Activated CD4-positive, alpha-beta memory T cell treated with anti-CD3 and anti-CD28 coated beads for 36 hours (primary cell): Measurements from ENCODE around the gene OR8D4. TPM values are rescaled to one million over a fixed set of nuclear protein-coding genes. Genes with fewer than 3 reads are reported as not detected.
"Not testable (repeated sequence)": the region's sequence is repeated elsewhere in the genome, so short reads cannot be mapped to it uniquely, and the experiment has no call there.

Source experiments
- CTCF ChIA-PET: fragments of 350-600 bp; sonication (Branson Sonifier 250); formaldehyde crosslinking; loops from one replicate; lab custom pipeline; 2021; ENCODE audit warnings: antibody characterized with exemption, inconsistent platforms; lab: Charles Lee
- POLR2A ChIA-PET: fragments of 350-600 bp; sonication (Branson Sonifier 250); formaldehyde crosslinking; loops from one replicate; lab custom pipeline; 2021; ENCODE audit warnings: antibody characterized with exemption; lab: Charles Lee
- DNase-seq: peaks from one replicate; pipeline ENCODE4 v3.0.0-alpha.2; 2020
- H3K27ac Mint-ChIP-seq: one replicate; pipeline ENCODE4 v1.8.0; 2021; ENCODE audit warnings: mixed read lengths
- H3K27me3 Mint-ChIP-seq: one replicate; pipeline ENCODE4 v1.8.0; 2021; ENCODE audit warnings: mixed read lengths
- H3K36me3 Mint-ChIP-seq: one replicate; pipeline ENCODE4 v1.8.0; 2021; ENCODE audit warnings: mixed read lengths
- H3K4me1 Mint-ChIP-seq: one replicate; pipeline ENCODE4 v1.8.0; 2021; ENCODE audit warnings: low read depth, mixed read lengths
- H3K4me3 Mint-ChIP-seq: one replicate; pipeline ENCODE4 v1.8.0; 2021; ENCODE audit warnings: mild to moderate bottlenecking, mixed read lengths
- H3K9me3 Mint-ChIP-seq: one replicate; pipeline ENCODE4 v1.8.0; 2021; ENCODE audit warnings: mixed read lengths
- intact Hi-C: fragments of 100-400 bp; cut with micrococcal nuclease; formaldehyde crosslinking; loops from one replicate; pipeline ENCODE4 v1.15.1; 2023
- total RNA-seq, 2 experiments: library from RNA; stranded (reverse); gene quantifications; one replicate each; pipeline ENCODE4 v1.2.3, GENCODE V29; 2021

OR8D4 gene
- not detected for total RNA-seq

GRCh38 chr11:123901867-123902266, at the start of gene OR8D4:
TSS of gene OR8D4 (plus strand) at chr11:123902167. CDS start at chr11:123906432, 4,265 bp downstream.
- Mint-ChIP-seq H3K36me3 (no peaks in the 10 kb centered on the region), H3K9me3 (no peaks in the 10 kb centered on the region), H3K4me1 (no peaks in the 10 kb centered on the region), H3K27me3 (peaks cover 3% of the 10 kb centered on the region), H3K27ac (no peak within 1 kb of the TSS), H3K4me3 (no peak within 1 kb of the TSS)
- CTCF ChIA-PET: no interaction called here
- intact Hi-C loops: no loop called here
- POLR2A ChIA-PET: no interaction called here
- no peak for DNase-seq

- Mint-ChIP-seq H3K27ac (no peak overlapping the region), H3K27me3 (peaks cover 9% of the 10 kb centered on the region), H3K4me3 (no peak overlapping the region), H3K4me1 (no peaks in the 10 kb centered on the region), H3K9me3 (no peaks in the 10 kb centered on the region), H3K36me3 (no peaks in the 10 kb centered on the region)
- intact Hi-C loops: no loop called here
- ChIA-PET CTCF (no interaction called here), POLR2A (no interaction called here)
- no peak for DNase-seq
Observed at GRCh38 chr11:123852321-123852720, 49.6 kb upstream of the OR8D4 start.

- DNase-seq: no peak
- Mint-ChIP-seq H3K27ac (no peak overlapping the region), H3K9me3 (no peaks in the 10 kb centered on the region), H3K4me3 (no peak overlapping the region), H3K27me3 (peaks cover 9% of the 10 kb centered on the region), H3K36me3 (no peaks in the 10 kb centered on the region), H3K4me1 (no peaks in the 10 kb centered on the region)
- intact Hi-C loops: no loop called here
- CTCF ChIA-PET: no interaction called here
- POLR2A ChIA-PET: no interaction called here
Observed at GRCh38 chr11:123853038-123853437, 48.9 kb upstream of the OR8D4 start.

- no peaks in the 10 kb centered on the region for H3K9me3 Mint-ChIP-seq
- H3K4me3 Mint-ChIP-seq: no peak overlapping the region
- no peak overlapping the region for H3K27ac Mint-ChIP-seq
- intact Hi-C loops: no loop called here
- H3K36me3 Mint-ChIP-seq: no peaks in the 10 kb centered on the region
- POLR2A ChIA-PET: no interaction called here
- CTCF ChIA-PET: no interaction called here
- H3K4me1 Mint-ChIP-seq: no peaks in the 10 kb centered on the region
- no peak for DNase-seq
- H3K27me3 Mint-ChIP-seq: peaks cover 4% of the 10 kb centered on the region
Observed at GRCh38 chr11:123856444-123856843, 45.5 kb upstream of the OR8D4 start.

- no peak for DNase-seq
- no peaks in the 10 kb centered on the region for H3K9me3 Mint-ChIP-seq
- ChIA-PET POLR2A (no interaction called here), CTCF (no interaction called here)
- no peaks in the 10 kb centered on the region for H3K4me1 Mint-ChIP-seq
- no peak overlapping the region for H3K4me3 Mint-ChIP-seq
- H3K27ac Mint-ChIP-seq: no peak overlapping the region
- H3K36me3 Mint-ChIP-seq: no peaks in the 10 kb centered on the region
- H3K27me3 Mint-ChIP-seq: no peaks in the 10 kb centered on the region
- intact Hi-C loops: no loop called here
Observed at GRCh38 chr11:123859731-123860130, 42.2 kb upstream of the OR8D4 start.

- H3K4me3 Mint-ChIP-seq, intact Hi-C loops, H3K4me1 Mint-ChIP-seq, H3K36me3 Mint-ChIP-seq, POLR2A ChIA-PET, CTCF ChIA-PET, H3K9me3 Mint-ChIP-seq, DNase-seq, H3K27ac Mint-ChIP-seq, H3K27me3 Mint-ChIP-seq: not testable (repeated sequence)
Observed at GRCh38 chr11:123865293-123865692, 36.7 kb upstream of the OR8D4 start.

- DNase-seq, intact Hi-C loops, H3K27ac Mint-ChIP-seq, H3K36me3 Mint-ChIP-seq, H3K27me3 Mint-ChIP-seq, H3K4me3 Mint-ChIP-seq, POLR2A ChIA-PET, H3K9me3 Mint-ChIP-seq, CTCF ChIA-PET, H3K4me1 Mint-ChIP-seq: not testable (repeated sequence)
Observed at GRCh38 chr11:123867795-123868194, 34.2 kb upstream of the OR8D4 start.

DNA sequence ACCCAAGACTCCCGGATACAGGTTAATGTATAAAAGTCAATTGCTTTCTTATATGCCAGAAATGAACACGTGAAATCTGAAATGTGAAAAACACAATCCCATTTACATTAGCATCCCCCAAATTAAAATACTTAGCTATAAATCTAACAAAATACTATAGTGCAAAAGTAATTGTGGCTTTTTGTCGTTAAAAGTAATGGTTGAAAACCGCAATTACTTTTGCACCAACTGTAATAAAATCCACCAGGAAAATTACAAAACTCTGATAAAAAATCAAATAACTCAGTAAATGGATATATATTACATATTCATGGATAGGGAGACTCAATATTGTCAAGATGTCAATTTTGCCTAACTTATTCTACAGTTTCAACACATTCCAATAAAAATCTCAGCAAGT, 21.1 kb upstream of the OR8D4 start:
- no peaks in the 10 kb centered on the region for H3K36me3 Mint-ChIP-seq
- CTCF ChIA-PET: no interaction called here
- H3K27me3 Mint-ChIP-seq: no peaks in the 10 kb centered on the region
- no peaks in the 10 kb centered on the region for H3K4me1 Mint-ChIP-seq
- H3K9me3 Mint-ChIP-seq: no peaks in the 10 kb centered on the region
- H3K4me3 Mint-ChIP-seq: no peak overlapping the region
- H3K27ac Mint-ChIP-seq: no peak overlapping the region
- DNase-seq: no peak
- POLR2A ChIA-PET: no interaction called here
- intact Hi-C loops: no loop called here

DNA sequence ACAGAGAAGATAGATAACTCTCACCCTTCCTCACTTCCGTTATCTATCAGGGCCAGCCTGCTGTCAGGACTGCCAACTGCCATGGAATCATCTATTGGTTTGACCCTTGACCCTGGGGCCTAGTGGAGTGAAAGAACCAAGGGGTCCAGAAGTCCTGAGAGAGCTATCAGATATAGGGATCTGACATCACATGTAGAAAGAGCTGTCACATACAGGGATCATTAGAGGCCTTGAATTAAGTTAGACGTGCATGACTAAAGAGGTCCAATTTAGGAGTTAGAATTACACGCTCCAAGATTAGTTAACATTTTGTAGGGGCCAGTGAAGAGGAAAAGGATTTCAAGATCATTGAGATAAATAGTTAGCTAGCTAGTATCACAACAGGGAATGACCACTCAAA, 16.4 kb upstream of the OR8D4 start, which contains the start of gene TMEM225:
Gene TMEM225 (minus strand): TSS at position 101 of the 400 bp plus-strand sequence. CDS start 245 bp downstream, outside the sequence.
- no peak within 1 kb of the TSS for H3K27ac Mint-ChIP-seq
- intact Hi-C loops: no loop called here
- H3K4me1 Mint-ChIP-seq: no peaks in the 10 kb centered on the region
- H3K36me3 Mint-ChIP-seq: no peaks in the 10 kb centered on the region
- POLR2A ChIA-PET: no interaction called here
- no peaks in the 10 kb centered on the region for H3K27me3 Mint-ChIP-seq
- H3K4me3 Mint-ChIP-seq: no peak within 1 kb of the TSS
- no peak for DNase-seq
- CTCF ChIA-PET: no interaction called here
- H3K9me3 Mint-ChIP-seq: no peaks in the 10 kb centered on the region

DNA sequence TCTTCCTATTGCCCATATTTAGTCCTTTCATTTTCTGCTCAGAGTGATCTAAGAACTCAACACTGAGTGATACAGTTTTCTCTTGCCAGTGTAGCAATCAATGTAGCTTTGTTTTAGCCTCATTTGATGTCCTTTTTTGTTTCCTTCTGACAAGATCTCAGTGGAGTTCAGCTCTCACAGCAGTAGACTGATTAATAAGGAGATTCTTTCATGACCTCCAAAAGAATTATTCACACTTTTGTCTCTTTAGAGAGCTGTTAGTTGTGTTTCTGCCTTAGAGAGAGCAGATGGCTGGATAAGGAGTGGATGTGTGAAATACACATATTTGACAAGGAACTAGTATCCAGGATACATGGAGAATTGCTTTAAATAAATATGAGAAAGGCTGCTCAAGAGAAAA, 9.9 kb upstream of the OR8D4 start:
- peaks cover 2% of the 10 kb centered on the region for H3K27me3 Mint-ChIP-seq
- H3K4me3 Mint-ChIP-seq: no peak overlapping the region
- H3K4me1 Mint-ChIP-seq: no peaks in the 10 kb centered on the region
- ChIA-PET POLR2A (no interaction called here), CTCF (no interaction called here)
- no peak for DNase-seq
- H3K36me3 Mint-ChIP-seq: no peaks in the 10 kb centered on the region
- H3K27ac Mint-ChIP-seq: no peak overlapping the region
- intact Hi-C loops: no loop called here
- no peaks in the 10 kb centered on the region for H3K9me3 Mint-ChIP-seq

DNA sequence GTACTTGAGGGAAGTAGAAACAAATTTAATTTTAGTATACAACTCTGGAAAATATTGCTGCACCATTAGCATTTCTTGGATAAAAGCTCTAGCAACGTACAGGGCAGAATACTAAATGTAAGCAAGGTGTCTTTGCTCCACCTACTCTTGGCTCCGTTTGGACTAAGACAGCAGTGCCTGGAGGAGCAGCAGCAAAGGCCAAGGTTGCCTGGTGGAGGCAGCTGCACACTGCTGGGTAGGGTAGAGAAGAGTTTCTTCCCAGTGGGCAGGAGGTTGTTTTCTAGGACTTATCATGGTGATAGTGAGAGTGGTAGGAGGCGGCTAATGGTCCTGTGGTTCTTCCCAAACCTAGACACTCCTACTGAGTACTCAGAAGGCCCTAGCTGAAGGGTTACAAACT, 2.2 kb upstream of the OR8D4 start:
- H3K27ac Mint-ChIP-seq: no peak overlapping the region
- ChIA-PET POLR2A (interaction anchor here (0.6 kb wide), 1 partner anchor 315 kb away, joined by 4 read pairs; no protein-coding TSS in a partner anchor), CTCF (interaction anchor here (0.5 kb wide), 1 partner anchor 99 kb away, joined by 4 read pairs; no protein-coding TSS in a partner anchor)
- no peaks in the 10 kb centered on the region for H3K4me1 Mint-ChIP-seq
- intact Hi-C loops: no loop called here
- H3K36me3 Mint-ChIP-seq: no peaks in the 10 kb centered on the region
- H3K27me3 Mint-ChIP-seq: peaks cover 5% of the 10 kb centered on the region
- no peaks in the 10 kb centered on the region for H3K9me3 Mint-ChIP-seq
- no peak for DNase-seq
- H3K4me3 Mint-ChIP-seq: no peak overlapping the region

DNA sequence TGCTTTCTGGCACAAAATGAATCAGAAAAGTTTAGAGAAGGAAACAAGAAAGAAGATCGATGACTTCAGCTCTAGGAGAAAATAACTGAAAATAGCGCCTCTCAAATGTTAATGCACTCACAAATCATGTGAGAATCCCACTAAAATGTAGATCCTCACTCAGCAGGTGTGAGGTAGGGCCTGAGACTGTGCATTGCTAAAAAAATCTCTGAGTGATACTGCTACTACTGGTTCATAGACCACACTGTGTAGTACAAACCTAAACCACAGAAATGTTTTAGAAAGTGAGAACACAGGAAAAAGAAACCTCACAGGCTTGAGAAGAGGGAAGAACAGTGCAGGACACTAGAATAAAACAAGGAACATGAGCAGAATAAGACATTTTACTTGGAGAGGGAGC, 2.0 kb downstream of the OR8D4 start:
- intact Hi-C loops: no loop called here
- Mint-ChIP-seq H3K9me3 (no peaks in the 10 kb centered on the region), H3K4me3 (no peak overlapping the region), H3K27ac (no peak overlapping the region), H3K4me1 (no peaks in the 10 kb centered on the region), H3K27me3 (peaks cover 3% of the 10 kb centered on the region), H3K36me3 (no peaks in the 10 kb centered on the region)
- ChIA-PET POLR2A (no interaction called here), CTCF (no interaction called here)
- no peak for DNase-seq

DNA sequence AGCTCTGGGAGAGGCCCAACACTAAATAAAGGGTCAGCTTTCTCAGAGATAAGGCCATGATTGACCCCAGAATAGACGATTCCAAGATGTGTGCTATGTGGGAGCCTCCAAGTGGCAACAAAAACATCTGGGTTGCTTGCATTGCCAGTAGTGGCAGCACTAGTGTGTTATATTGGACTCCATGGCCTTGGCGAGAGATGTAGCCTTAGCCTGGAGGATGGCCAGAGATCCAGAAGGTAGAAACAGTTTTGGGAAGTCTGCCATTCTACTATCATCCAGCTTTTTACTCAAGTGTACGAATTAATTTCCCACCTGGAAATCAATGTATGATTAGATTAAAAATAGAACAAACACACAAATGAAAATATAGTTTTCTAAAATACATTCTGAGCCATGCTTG, 3.0 kb downstream of the OR8D4 start:
- ChIA-PET POLR2A (no interaction called here), CTCF (no interaction called here)
- H3K4me1 Mint-ChIP-seq: no peaks in the 10 kb centered on the region
- H3K27ac Mint-ChIP-seq: no peak overlapping the region
- H3K9me3 Mint-ChIP-seq: no peaks in the 10 kb centered on the region
- H3K27me3 Mint-ChIP-seq: peaks cover 3% of the 10 kb centered on the region
- no peak for DNase-seq
- intact Hi-C loops: no loop called here
- H3K36me3 Mint-ChIP-seq: no peaks in the 10 kb centered on the region
- H3K4me3 Mint-ChIP-seq: no peak overlapping the region
